ENCODE results near the gene RPTOR. TPM values are rescaled to one million over a fixed set of nuclear protein-coding genes. Genes with fewer than 3 reads are reported as not detected.
A peak's percentile ranks its signal among the peaks of the same experiment; 100 is the strongest.

Gene RPTOR
- total RNA-seq, 1 donor from 2014 or later: 32.0 TPM

DNA sequence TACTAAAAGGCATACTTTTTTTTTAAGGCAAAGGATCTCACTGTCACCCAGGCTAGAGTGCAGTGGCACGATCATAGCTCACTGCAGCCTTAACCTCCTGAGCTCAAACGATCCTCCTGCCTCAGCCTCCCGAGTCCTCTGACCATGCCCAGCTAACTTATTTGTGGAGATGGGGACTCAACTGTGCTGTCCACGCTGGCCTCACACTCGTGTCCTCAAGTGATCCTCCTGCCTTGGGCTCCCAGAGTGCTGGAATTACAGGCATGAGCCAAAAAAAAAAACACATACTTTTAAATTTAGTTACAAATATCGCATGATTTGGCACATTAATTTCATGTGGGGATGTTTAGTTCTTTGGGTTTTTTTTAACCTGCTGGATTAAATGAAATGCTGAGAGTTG, 239.3 kb downstream of the RPTOR start:
- Histone ChIP-seq H3K4me2 (ENCODE audit: low read length) (no peak overlapping the region), H3K36me3 (ENCODE audit: insufficient read depth, low read length) (no peaks in the 10 kb centered on the region), H3K27me3 (ENCODE audit: insufficient read depth, low read length) (no peaks in the 10 kb centered on the region), H3K9me3 (ENCODE audit: insufficient read depth, low read depth, low read length) (peaks cover 2% of the 10 kb centered on the region), H3K79me2 (ENCODE audit: insufficient read depth, low read length) (peaks cover 9% of the 10 kb centered on the region), H4K20me1 (ENCODE audit: insufficient read depth, low read length) (no peaks in the 10 kb centered on the region), H3K4me3 (ENCODE audit: insufficient read depth, low read depth, low read length) (no peak overlapping the region), H3K4me1 (ENCODE audit: insufficient read depth, low read length) (peaks cover 16% of the 10 kb centered on the region), H3K9ac (ENCODE audit: low read length) (no peak overlapping the region), H3K27ac (ENCODE audit: low read depth, low read length) (no peak overlapping the region), H2AFZ (ENCODE audit: low read depth, low read length) (no peak overlapping the region)
- FAIRE-seq (no peak), DNase-seq (ENCODE audit: low read depth) (no peak)
- Mint-ChIP-seq H3K27me3 (ENCODE audit: low read depth, unreplicated experiment) (no peaks in the 10 kb centered on the region), H3K4me1 (ENCODE audit: low read depth, unreplicated experiment) (peaks cover 20% of the 10 kb centered on the region), H3K4me3 (ENCODE audit: unreplicated experiment) (no peak overlapping the region), H3K9me3 (ENCODE audit: unreplicated experiment) (no peaks in the 10 kb centered on the region), H3K27ac (ENCODE audit: unreplicated experiment) (no peak overlapping the region), H3K36me3 (ENCODE audit: low read depth, unreplicated experiment) (peaks cover 10% of the 10 kb centered on the region)
- no peak for TF ChIP-seq EZH2 (IDR thresholded peaks at IDR 0.05; ENCODE audit: insufficient read depth, low read length)
- no peak for TF ChIP-seq CTCF (IDR thresholded peaks at IDR 0.05; ENCODE audit: insufficient read depth, low read depth, low read length)

DNA sequence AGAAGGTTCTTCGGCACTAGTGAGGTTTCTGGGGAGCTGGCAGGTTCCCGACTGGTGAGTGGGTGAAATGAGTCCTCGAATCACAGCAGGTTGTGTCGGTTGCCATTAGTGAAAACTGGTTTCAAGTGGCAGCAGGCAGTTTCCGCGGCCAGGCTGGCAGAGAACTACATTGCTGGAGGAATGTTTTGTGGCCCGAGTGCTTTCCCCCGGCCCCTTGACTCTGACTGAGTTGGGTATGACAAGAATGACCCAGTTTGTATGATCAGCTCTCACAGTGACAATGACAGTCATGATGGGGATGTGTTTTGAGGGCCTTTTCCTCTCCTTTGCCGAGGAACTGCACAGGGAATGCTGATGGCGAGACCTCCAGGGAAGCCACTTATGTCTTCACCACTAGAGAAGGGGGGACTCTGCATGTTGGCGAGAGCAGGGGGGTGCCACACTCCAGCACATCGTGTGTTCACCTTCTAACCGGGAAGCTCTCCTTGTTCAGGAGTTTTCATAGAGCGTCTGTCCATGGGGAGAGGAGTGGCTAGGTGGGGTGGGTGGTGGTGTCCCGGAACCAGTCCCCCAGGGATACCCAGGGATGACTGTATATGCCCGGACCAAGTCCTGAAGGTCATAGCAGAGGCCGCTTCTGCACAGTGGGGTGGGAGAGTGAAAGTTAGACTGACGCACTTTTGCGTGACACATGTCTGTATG, 241.0 kb downstream of the RPTOR start:
- H3K4me1 Mint-ChIP-seq (ENCODE audit: low read depth, unreplicated experiment): peaks cover 28% of the 10 kb centered on the region
- TF ChIP-seq CTCF (IDR thresholded peaks at IDR 0.05; ENCODE audit: insufficient read depth, low read depth, low read length) (no peak), EZH2 (IDR thresholded peaks at IDR 0.05; ENCODE audit: insufficient read depth, low read length) (no peak)

DNA sequence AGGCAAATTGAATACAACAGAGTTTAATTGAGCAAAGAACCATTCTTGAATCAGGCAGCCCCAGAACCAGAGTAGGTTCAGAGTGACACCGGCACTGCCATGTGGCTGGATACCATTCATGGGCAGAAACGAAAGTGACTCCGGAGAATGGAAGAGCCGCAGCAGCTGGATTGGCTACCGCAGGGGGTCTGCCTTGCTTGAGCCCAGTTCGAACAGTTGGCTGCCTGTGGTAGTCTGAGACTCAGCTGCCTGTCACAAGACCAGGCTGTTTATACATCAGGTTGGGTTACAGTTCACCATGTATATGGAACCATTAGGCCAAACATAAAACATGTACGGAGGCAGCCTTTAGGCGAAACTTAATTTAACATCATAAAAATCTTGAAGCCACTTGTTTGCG, 241.8 kb downstream of the RPTOR start:
- Histone ChIP-seq H3K79me2 (ENCODE audit: insufficient read depth, low read length) (peaks cover 9% of the 10 kb centered on the region), H4K20me1 (ENCODE audit: insufficient read depth, low read length) (no peaks in the 10 kb centered on the region), H3K4me3 (ENCODE audit: insufficient read depth, low read depth, low read length) (no peak overlapping the region), H3K4me2 (ENCODE audit: low read length) (peak overlapping the region; percentile 1), H3K36me3 (ENCODE audit: insufficient read depth, low read length) (no peaks in the 10 kb centered on the region), H2AFZ (ENCODE audit: low read depth, low read length) (no peak overlapping the region), H3K4me1 (ENCODE audit: insufficient read depth, low read length) (peaks cover 41% of the 10 kb centered on the region), H3K9me3 (ENCODE audit: insufficient read depth, low read depth, low read length) (peaks cover 2% of the 10 kb centered on the region), H3K27me3 (ENCODE audit: insufficient read depth, low read length) (no peaks in the 10 kb centered on the region), H3K27ac (ENCODE audit: low read depth, low read length) (no peak overlapping the region), H3K9ac (ENCODE audit: low read length) (no peak overlapping the region)
- TF ChIP-seq EZH2 (IDR thresholded peaks at IDR 0.05; ENCODE audit: insufficient read depth, low read length): no peak
- Mint-ChIP-seq H3K4me1 (ENCODE audit: low read depth, unreplicated experiment) (peaks cover 35% of the 10 kb centered on the region), H3K9me3 (ENCODE audit: unreplicated experiment) (no peaks in the 10 kb centered on the region), H3K27me3 (ENCODE audit: low read depth, unreplicated experiment) (no peaks in the 10 kb centered on the region), H3K36me3 (ENCODE audit: low read depth, unreplicated experiment) (no peaks in the 10 kb centered on the region), H3K4me3 (ENCODE audit: unreplicated experiment) (no peak overlapping the region), H3K27ac (ENCODE audit: unreplicated experiment) (no peak overlapping the region)
- DNase-seq (ENCODE audit: low read depth) (no peak), FAIRE-seq (no peak)

More for the DNA sequence above, 241.0 kb downstream of the RPTOR start:
- Histone ChIP-seq H3K4me2 (ENCODE audit: low read length) (no peak overlapping the region), H3K4me3 (ENCODE audit: insufficient read depth, low read depth, low read length) (no peak overlapping the region), H3K9me3 (ENCODE audit: insufficient read depth, low read depth, low read length) (peaks cover 2% of the 10 kb centered on the region), H3K27me3 (ENCODE audit: insufficient read depth, low read length) (no peaks in the 10 kb centered on the region), H3K9ac (ENCODE audit: low read length) (no peak overlapping the region), H4K20me1 (ENCODE audit: insufficient read depth, low read length) (no peaks in the 10 kb centered on the region), H3K4me1 (ENCODE audit: insufficient read depth, low read length) (peaks cover 33% of the 10 kb centered on the region), H3K27ac (ENCODE audit: low read depth, low read length) (no peak overlapping the region), H2AFZ (ENCODE audit: low read depth, low read length) (no peak overlapping the region), H3K79me2 (ENCODE audit: insufficient read depth, low read length) (peaks cover 9% of the 10 kb centered on the region), H3K36me3 (ENCODE audit: insufficient read depth, low read length) (no peaks in the 10 kb centered on the region)
- Mint-ChIP-seq H3K27ac (ENCODE audit: unreplicated experiment) (no peak overlapping the region), H3K9me3 (ENCODE audit: unreplicated experiment) (no peaks in the 10 kb centered on the region), H3K27me3 (ENCODE audit: low read depth, unreplicated experiment) (no peaks in the 10 kb centered on the region), H3K36me3 (ENCODE audit: low read depth, unreplicated experiment) (peaks cover 1% of the 10 kb centered on the region), H3K4me3 (ENCODE audit: unreplicated experiment) (no peak overlapping the region)
- FAIRE-seq (no peak), DNase-seq (ENCODE audit: low read depth) (no peak)
